GM12892 (cell line): ENCODE results near the gene CD96.

Experiments
- POLR2A ChIP-seq: IDR thresholded peaks from 2 replicates; pipeline ENCODE4 v1.6.1; 2011; ENCODE audit warnings: low read depth, low read length, control low read depth
- TAF1 ChIP-seq: IDR thresholded peaks from 2 replicates; pipeline ENCODE4 v1.6.1; 2011; ENCODE audit warnings: low read depth, mild to moderate bottlenecking, control low read depth, low read length, borderline replicate concordance

- TF ChIP-seq POLR2A (no peak), TAF1 (no peak)
These were observed 65.4 kb downstream of the CD96 start for GRCh38 chr3:111607240-111607920.
